Liver (tissue), 9 donors: ENCODE measurements around the gene RAB17. TPM values are rescaled to one million over a fixed set of nuclear protein-coding genes. Genes with fewer than 3 reads are reported as not detected.

Experiments
- DNase-seq: peaks from one replicate; pipeline ENCODE4 v3.0.0-alpha.2; 2017; ENCODE audit warnings: low spot score
- H3K27ac ChIP-seq, 2 donors: one replicate each; pipeline ENCODE4 v1.7.0; 2013; ENCODE audit warnings: inconsistent platforms in 2 of 2, low read length in 2 of 2, control low read depth in 1 of 2, low read depth in 1 of 2, mild to moderate bottlenecking in 1 of 2
- H3K27me3 ChIP-seq, 4 donors: one replicate each; pipeline versions ENCODE4 v1.6.1 to v1.7.0; 2013; ENCODE audit warnings: low read length in 3 of 4, inconsistent platforms in 1 of 4, mild to moderate bottlenecking in 1 of 4, moderate library complexity in 1 of 4; ENCODE audit not compliant: control insufficient read depth in 4 of 4, insufficient read depth in 4 of 4
- H3K36me3 ChIP-seq, 4 donors: one replicate each; pipeline versions ENCODE4 v1.6.1 to v1.7.0; 2013; ENCODE audit warnings: low read length in 3 of 4, mild to moderate bottlenecking in 3 of 4, low read depth in 1 of 4, moderate library complexity in 1 of 4; ENCODE audit not compliant: control insufficient read depth in 4 of 4, insufficient read depth in 3 of 4
- H3K4me1 ChIP-seq, 4 donors: one replicate each; pipeline versions ENCODE4 v1.6.1 to v1.7.0; 2013; ENCODE audit warnings: low read length in 3 of 4, mild to moderate bottlenecking in 3 of 4, moderate library complexity in 1 of 4; ENCODE audit not compliant: control insufficient read depth in 4 of 4, insufficient read depth in 4 of 4
- H3K4me3 ChIP-seq, 3 donors: one replicate each; pipeline versions ENCODE4 v1.6.1 to v1.7.0; 2013; ENCODE audit warnings: low read length in 3 of 3, control low read depth in 1 of 3, low read depth in 1 of 3, mild to moderate bottlenecking in 1 of 3
- H3K9ac ChIP-seq, 2 donors: one replicate each; pipeline ENCODE4 v1.7.0; 2013; ENCODE audit warnings: low read length in 2 of 2, mild to moderate bottlenecking in 2 of 2, moderate library complexity in 2 of 2, control low read depth in 1 of 2, low read depth in 1 of 2
- H3K9me3 ChIP-seq, 4 donors: one replicate each; pipeline versions ENCODE4 v1.6.1 to v1.7.0; 2013; ENCODE audit warnings: low read length in 3 of 4; ENCODE audit not compliant: control insufficient read depth in 4 of 4
- ATF3 ChIP-seq: IDR thresholded peaks from 2 replicates; pipeline ENCODE4 v1.6.1; 2016; ENCODE audit warnings: antibody characterized with exemption
- CTCF ChIP-seq: fragments of 150-350 bp; IDR thresholded peaks from 2 replicates; pipeline ENCODE4 v1.5.1; 2017; ENCODE audit warnings: improper control_type of control experiment, low read depth, low read length; ENCODE audit not compliant: missing input control
- FOXA1 ChIP-seq: IDR thresholded peaks from 2 replicates; pipeline ENCODE4 v1.6.1; 2016; ENCODE audit warnings: antibody characterized with exemption
- FOXA2 ChIP-seq: IDR thresholded peaks from 2 replicates; pipeline ENCODE4 v1.6.1; 2016; ENCODE audit warnings: antibody characterized with exemption
- HNF4A ChIP-seq, 2 donors: conservative IDR thresholded peaks; 2 replicates each; pipeline ENCODE4 v1.6.1; 2016; ENCODE audit warnings: antibody characterized with exemption in 2 of 2, mild to moderate bottlenecking in 2 of 2
- HNF4G ChIP-seq: IDR thresholded peaks from 2 replicates; pipeline ENCODE4 v1.6.1; 2016; ENCODE audit warnings: antibody characterized with exemption
- JUND ChIP-seq, 2 donors: IDR thresholded peaks; 2 replicates each; pipeline ENCODE4 v1.6.1; 2016; ENCODE audit warnings: antibody characterized with exemption in 2 of 2
- MAX ChIP-seq: IDR thresholded peaks from 2 replicates; pipeline ENCODE4 v1.6.1; 2016; ENCODE audit warnings: antibody characterized with exemption
- NR2F2 ChIP-seq: IDR thresholded peaks from 2 replicates; pipeline ENCODE4 v1.6.1; 2016; ENCODE audit warnings: antibody characterized with exemption
- RAD21 ChIP-seq, 2 donors: IDR thresholded peaks; 2 replicates each; pipeline ENCODE4 v1.6.1; 2016; ENCODE audit warnings: antibody characterized with exemption in 2 of 2, mild to moderate bottlenecking in 2 of 2
- RXRA ChIP-seq, 2 donors: IDR thresholded peaks; 2 replicates each; pipeline ENCODE4 v1.6.1; 2017 to 2018; ENCODE audit warnings: antibody characterized with exemption in 2 of 2, mild to moderate bottlenecking in 1 of 2
- SP1 ChIP-seq: IDR thresholded peaks from 2 replicates; pipeline ENCODE4 v1.6.1; 2018; ENCODE audit warnings: antibody characterized with exemption, mild to moderate bottlenecking
- TAF1 ChIP-seq: conservative IDR thresholded peaks from 2 replicates; pipeline ENCODE4 v1.6.1; 2016; ENCODE audit warnings: antibody characterized with exemption, mild to moderate bottlenecking
- YY1 ChIP-seq: IDR thresholded peaks from 2 replicates; pipeline ENCODE4 v1.6.1; 2016; ENCODE audit warnings: antibody characterized with exemption, mild to moderate bottlenecking
- ZBTB33 ChIP-seq: IDR thresholded peaks from 2 replicates; pipeline ENCODE4 v1.6.1; 2016; ENCODE audit warnings: antibody characterized with exemption
- WGBS: extraction: QIAGEN DNeasy Blood & Tissue Kit; methylation state at CpG from one replicate; pipeline ENCODE4 v1.1.7; 2013; 5-methylcytosine and 5-hydroxymethylcytosine counted together
- polyA plus RNA-seq, 2 donors: library from polyadenylated mRNA; stranded (reverse) in 1 of 2; unstranded in 1 of 2; fragments of 200-250 nt in 1 of 2; fragments of >200 nt in 1 of 2; fragmentation: Nextera tagmentation in 1 of 2; extraction: Ambion mirVana in 1 of 2; gene quantifications; one replicate each; pipeline versions ENCODE4 v1.2.1 to v1.2.3, GENCODE V29; 2013 to 2015
- total RNA-seq, 2 donors: library from RNA; depleted of rRNA; stranded (reverse); fragments of >200 nt; gene quantifications; one replicate each; pipeline ENCODE4 v1.2.3, GENCODE V29; 2014
- TF ChIP-seq, protein P1 (sequence below): IDR thresholded peaks from 2 replicates; pipeline ENCODE4 v1.6.1; 2016; ENCODE audit warnings: antibody characterized with exemption, mild to moderate bottlenecking
- donor health status: healthy.
- donor health status: healthy.
- donor health status: healthy.
- donor health status: healthy.
- donor health status: healthy.

Gene RAB17
- total and polyA plus RNA-seq, 4 donors: 17.8 to 96.5 (median 74.9) TPM

DNA sequence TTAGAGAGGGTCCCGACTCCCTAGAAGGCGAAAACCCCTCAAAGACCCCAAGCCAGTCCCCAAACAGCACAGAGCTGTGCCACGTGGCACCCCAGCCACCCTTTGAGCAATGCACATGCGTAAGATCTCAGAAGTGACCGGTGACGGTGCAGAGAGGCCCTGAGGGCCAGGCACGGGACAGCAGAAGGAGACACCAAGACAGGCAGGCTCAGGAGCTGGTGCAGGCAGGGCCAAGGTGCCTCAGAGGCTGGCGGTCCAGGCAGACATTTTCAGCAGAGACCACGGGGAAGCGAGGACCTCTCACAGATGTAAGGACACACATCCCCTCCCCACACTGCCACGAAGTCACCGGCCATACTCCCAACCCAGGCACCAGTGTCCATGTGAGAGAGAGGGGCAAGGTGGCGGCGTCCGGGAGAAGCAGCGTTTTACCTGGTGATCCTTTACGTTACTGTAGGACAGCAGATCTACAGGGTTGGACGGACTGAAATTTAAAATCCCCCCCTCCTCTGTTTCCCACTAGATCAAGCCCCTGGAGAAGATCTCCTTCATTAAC, 2.0 kb upstream of the RAB17 start:
- Histone ChIP-seq H3K4me3 (no peak overlapping the region), H3K4me1 (peaks cover 14 to 44% (median 29%) of the 10 kb centered on the region in 4 donors), H3K36me3 (no peaks in the 10 kb centered on the region), H3K27ac (no peak overlapping the region), H3K27me3 (no peaks in the 10 kb centered on the region), H3K9ac (no peak overlapping the region), H3K9me3 (no peaks in the 10 kb centered on the region)
- DNase-seq: no peak
- TF ChIP-seq SP1: no peak
- no peak for TF ChIP-seq NR2F2
- TF ChIP-seq YY1: no peak
- TF ChIP-seq ZBTB33: no peak
- no peak for TF ChIP-seq FOXA2
- TF ChIP-seq, protein P1, sequence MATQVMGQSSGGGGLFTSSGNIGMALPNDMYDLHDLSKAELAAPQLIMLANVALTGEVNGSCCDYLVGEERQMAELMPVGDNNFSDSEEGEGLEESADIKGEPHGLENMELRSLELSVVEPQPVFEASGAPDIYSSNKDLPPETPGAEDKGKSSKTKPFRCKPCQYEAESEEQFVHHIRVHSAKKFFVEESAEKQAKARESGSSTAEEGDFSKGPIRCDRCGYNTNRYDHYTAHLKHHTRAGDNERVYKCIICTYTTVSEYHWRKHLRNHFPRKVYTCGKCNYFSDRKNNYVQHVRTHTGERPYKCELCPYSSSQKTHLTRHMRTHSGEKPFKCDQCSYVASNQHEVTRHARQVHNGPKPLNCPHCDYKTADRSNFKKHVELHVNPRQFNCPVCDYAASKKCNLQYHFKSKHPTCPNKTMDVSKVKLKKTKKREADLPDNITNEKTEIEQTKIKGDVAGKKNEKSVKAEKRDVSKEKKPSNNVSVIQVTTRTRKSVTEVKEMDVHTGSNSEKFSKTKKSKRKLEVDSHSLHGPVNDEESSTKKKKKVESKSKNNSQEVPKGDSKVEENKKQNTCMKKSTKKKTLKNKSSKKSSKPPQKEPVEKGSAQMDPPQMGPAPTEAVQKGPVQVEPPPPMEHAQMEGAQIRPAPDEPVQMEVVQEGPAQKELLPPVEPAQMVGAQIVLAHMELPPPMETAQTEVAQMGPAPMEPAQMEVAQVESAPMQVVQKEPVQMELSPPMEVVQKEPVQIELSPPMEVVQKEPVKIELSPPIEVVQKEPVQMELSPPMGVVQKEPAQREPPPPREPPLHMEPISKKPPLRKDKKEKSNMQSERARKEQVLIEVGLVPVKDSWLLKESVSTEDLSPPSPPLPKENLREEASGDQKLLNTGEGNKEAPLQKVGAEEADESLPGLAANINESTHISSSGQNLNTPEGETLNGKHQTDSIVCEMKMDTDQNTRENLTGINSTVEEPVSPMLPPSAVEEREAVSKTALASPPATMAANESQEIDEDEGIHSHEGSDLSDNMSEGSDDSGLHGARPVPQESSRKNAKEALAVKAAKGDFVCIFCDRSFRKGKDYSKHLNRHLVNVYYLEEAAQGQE: no peak
- no peak for TF ChIP-seq RXRA (IDR thresholded peaks at IDR 0.05)
- TF ChIP-seq CTCF: no peak
- no peak for TF ChIP-seq JUND (IDR thresholded peaks at IDR 0.05)
- no peak for TF ChIP-seq FOXA1
- TF ChIP-seq MAX: no peak
- TF ChIP-seq TAF1: no peak
- no peak for TF ChIP-seq RAD21 (IDR thresholded peaks at IDR 0.05)
- no peak for TF ChIP-seq HNF4G
- TF ChIP-seq ATF3: no peak
- no peak for TF ChIP-seq HNF4A (conservative IDR thresholded peaks at IDR 0.05)
- 95% methylated on average over 18 of the region's 18 CpGs for WGBS
